ENCODE measurements around the gene MICALL1.

MICALL1 gene

GRCh38 chr22:37906364-37907008 is 389 bp downstream of the MICALL1 start:
- DNase-seq (ENCODE audit: low read depth in 2 of 2), result no peak

GRCh38 chr22:37907036-37907954 is 1.2 kb downstream of the MICALL1 start:
- no peak for DNase-seq (ENCODE audit: low read depth in 2 of 2)

DNA sequence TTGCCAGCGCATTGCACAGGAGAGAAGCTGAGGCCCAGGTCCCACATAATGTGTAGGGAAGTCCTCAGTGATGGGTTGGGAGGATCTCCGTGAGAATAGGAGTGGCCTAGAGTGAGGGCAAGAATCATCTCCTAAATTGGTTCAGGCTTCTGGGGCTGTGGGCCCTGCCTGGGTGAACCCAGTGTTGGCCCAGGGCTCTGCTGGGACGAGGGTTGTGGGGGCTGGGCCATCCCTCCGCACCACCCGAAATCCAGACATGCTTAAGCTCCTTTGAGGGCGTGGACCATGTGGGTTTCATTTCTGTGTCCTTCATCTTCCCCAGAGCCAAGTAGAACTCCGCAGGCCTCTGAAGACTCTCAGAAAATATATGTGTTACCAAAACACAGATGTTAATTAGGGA is 3.7 kb downstream of the MICALL1 start:
- DNase-seq (ENCODE audit: low read depth in 2 of 2), result no peak

GRCh38 chr22:37910890-37911672 is 5.0 kb downstream of the MICALL1 start:
- DNase-seq (ENCODE audit: low read depth in 2 of 2), result no peak

DNA sequence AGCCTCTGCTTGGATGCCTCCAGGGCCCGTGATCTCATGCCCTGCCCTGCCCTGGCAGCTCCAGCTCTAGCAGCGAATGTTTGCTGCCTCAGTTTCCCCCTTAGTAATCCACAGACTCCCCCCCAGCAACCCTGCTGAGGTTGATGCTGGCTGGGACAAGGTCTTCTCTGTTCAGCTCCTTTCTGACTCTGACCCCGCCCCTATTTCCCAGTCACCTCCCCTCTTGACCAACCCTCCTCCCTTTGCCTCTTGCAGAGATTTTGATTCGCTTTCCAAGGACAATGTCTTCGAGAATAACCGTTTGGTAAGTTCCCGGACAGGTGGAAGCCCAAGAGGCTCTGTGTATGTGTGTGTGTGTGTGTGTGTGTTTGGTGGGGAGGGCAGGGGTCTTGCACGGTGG is 5.6 kb downstream of the MICALL1 start:
- DNase-seq (ENCODE audit: low read depth in 2 of 2), result no peak

DNA sequence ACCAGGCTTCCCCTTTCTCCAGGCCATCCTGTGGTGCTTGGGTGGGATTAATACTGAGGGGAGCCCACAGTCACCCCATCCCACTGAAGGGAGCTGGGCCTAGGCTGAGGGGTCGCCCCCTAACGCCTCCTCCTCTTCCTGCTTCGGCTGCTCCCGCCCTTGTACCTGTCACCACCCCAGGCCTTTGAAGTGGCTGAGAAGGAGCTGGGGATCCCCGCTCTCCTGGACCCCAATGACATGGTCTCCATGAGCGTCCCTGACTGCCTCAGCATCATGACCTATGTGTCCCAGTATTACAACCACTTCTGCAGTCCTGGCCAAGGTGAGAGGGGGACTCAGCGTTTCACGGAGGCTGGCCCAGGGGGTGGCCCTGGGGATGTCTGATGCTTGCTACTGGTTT is 6.1 kb downstream of the MICALL1 start:
- DNase-seq (ENCODE audit: low read depth in 2 of 2), result no peak

DNA sequence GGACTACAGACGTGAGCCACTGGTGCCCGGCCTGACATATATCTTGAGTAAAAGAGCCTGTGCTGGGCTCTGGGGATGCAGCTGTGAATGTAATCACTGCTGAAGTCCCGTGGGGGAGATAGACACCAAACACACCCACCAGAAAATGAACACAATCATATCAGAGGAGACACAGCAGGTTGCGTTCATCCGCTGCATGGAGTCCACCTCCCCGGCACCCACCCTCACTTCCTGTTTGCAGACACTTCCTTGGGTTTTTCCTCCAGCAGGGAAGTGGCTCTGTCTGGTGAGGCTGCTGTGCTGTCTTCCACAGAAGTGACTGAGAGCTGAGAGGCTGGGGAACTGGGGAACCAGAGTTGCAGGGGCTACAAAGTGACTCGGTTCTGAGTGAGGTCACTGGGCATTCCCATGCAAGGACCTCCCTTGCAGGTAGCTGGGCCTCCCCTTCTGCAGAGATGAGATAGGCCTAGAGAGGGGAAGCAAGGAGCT is 7.2 kb downstream of the MICALL1 start:
- no peak for DNase-seq (ENCODE audit: low read depth in 2 of 2)

- no peak for DNase-seq (ENCODE audit: low read depth in 2 of 2)
These were observed 10.2 kb downstream of the MICALL1 start for GRCh38 chr22:37916311-37916710.

- DNase-seq (ENCODE audit: low read depth in 2 of 2), result no peak
These were observed 11.9 kb downstream of the MICALL1 start for GRCh38 chr22:37917874-37918548.

GRCh38 chr22:37918580-37919270 is 12.6 kb downstream of the MICALL1 start:
- DNase-seq (ENCODE audit: low read depth in 2 of 2), result no peak

DNA sequence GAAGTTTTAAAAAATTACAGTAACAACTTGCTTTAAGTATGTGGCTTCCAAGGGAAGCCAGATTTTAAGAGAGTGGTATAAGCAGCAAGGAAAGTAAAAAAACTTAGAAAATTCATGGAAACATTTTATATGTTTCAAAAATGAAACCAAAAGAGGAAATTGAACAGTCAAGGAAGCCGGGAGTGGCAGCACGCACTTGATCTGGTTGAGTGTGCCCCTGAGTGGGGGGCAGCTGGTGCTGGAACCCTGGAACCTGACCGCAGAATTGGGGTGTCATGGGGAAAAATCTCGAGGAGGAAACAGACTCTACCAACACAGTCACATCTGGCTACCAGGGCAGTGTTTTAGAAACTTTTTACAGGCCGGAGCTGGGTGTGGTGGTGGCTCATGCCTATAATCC is 14.0 kb downstream of the MICALL1 start:
- no peak for DNase-seq (ENCODE audit: low read depth in 2 of 2)

DNA sequence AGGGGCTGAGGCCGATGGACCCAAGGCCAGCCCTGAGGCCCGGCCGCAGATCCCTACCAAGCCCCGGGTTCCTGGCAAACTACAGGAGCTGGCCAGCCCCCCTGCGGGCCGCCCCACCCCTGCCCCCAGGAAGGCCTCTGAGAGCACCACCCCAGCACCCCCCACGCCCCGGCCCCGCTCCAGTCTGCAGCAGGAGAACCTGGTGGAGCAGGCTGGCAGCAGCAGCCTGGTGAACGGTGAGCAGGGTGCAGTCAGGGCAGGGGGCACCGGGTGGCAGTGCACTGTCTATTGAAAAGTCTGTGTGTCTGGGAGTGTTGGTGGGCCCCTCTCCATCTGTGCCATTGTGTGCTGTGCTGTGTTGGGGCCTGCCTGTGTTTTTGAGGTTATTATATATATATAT is 16.1 kb downstream of the MICALL1 start:
- DNase-seq (ENCODE audit: low read depth in 2 of 2), result no peak

GRCh38 chr22:37923927-37924326 is 17.8 kb downstream of the MICALL1 start:
- DNase-seq (ENCODE audit: low read depth in 2 of 2), result no peak

DNA sequence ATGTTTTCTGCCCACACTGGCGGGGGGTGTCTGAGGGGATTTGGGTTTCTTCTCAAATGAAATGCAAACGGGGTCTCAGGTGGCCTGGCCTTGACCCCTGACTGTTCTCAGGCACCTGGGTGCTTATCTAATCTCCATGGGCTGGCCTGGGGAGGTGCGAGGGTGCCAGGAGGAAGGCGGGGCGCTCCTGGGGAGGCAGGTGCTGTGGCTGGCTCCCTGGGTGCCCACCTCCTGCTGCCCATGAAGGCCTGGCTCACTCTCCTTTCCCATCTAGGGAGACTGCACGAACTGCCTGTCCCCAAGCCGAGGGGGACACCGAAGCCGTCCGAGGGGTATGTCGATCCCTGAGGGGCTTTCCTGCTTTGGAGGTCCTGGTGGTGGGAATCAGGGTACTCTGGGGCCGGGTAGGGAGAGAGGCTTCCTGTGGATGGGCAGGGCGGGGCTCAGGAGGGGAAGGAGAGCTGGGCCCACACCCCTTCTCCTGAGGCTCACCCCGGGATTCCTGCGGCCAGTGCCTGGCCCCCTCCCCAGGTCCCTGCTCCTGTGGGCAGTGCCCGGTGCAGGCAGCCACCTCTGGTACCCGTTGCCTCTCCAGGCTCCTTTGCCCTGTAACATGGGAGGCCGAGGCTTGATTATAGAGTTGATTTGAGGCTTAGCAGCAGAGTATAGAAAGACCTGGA is 18.4 kb downstream of the MICALL1 start:
- no peak for DNase-seq (ENCODE audit: low read depth in 2 of 2)

GRCh38 chr22:37925330-37925729 is 19.2 kb downstream of the MICALL1 start:
- DNase-seq (ENCODE audit: low read depth in 2 of 2), result no peak

DNA sequence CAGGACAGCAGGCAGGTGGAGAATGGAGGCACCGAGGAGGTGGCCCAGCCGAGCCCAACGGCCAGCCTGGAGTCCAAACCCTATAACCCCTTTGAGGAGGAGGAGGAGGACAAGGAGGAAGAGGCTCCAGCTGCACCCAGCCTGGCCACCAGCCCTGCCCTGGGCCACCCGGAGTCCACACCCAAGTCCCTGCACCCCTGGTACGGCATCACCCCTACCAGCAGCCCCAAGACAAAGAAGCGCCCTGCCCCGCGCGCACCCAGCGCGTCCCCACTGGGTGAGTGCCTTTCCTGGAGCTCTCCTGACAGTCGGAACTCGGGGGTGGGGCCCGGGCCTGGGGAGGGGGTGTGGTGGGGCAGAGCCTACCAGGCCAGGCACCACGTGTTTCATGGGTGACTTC is 19.7 kb downstream of the MICALL1 start:
- no peak for DNase-seq (ENCODE audit: low read depth in 2 of 2)

GRCh38 chr22:37926358-37926757 is 20.3 kb downstream of the MICALL1 start:
- DNase-seq (ENCODE audit: low read depth in 2 of 2), result no peak

DNA sequence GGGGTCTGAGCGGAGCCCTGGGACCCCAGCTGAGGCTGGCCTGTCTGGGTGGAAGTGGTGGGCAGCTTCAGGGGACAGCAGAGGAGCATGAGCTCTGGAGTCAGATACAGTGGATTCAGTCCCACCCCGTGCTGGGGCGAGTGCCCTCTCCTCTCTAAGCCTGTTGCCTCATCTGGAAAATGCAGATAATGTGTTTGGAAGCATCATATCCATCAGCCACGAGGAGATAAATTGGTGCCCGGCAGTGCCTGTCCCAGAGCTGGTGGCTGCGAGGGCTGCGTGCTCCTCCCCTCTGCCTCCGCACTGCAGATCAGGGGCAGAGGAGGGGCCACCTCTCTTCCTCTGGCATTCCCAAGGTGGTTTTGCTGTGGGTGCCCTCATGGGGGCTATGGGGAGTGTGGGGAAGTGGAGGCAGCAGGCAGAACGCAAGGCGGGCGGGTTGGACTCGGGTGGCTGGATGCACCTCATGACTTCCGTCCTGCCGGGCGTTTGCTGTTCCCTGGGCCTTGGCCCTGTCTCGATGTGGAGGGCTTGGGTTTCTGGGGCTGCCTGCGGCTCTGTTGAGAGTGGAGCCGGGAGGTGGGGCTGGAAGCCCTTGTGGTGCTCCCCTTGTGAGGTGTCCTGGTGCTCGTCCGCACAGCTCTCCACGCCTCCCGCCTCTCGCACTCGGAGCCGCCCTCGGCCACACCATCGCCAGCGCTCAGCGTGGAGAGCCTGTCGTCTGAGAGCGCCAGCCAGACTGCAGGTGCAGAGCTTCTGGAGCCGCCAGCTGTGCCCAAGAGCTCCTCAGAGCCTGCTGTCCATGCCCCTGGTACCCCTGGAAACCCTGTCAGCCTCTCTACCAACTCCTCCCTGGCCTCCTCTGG is 20.9 kb downstream of the MICALL1 start:
- DNase-seq (ENCODE audit: low read depth in 2 of 2), result no peak

DNA sequence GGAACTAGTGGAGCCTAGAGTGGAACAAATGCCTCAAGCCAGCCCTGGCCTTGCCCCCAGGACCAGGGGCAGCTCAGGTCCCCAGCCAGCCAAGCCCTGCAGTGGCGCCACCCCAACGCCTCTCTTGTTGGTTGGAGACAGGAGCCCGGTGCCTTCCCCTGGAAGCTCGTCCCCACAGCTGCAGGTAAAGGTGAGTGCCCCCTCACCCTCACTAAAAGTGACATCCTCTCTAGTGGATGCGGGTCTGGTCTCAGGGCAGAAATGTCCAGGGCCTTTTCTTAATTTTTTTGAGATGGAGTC is 21.5 kb downstream of the MICALL1 start:
- no peak for DNase-seq (ENCODE audit: low read depth in 2 of 2)

DNA sequence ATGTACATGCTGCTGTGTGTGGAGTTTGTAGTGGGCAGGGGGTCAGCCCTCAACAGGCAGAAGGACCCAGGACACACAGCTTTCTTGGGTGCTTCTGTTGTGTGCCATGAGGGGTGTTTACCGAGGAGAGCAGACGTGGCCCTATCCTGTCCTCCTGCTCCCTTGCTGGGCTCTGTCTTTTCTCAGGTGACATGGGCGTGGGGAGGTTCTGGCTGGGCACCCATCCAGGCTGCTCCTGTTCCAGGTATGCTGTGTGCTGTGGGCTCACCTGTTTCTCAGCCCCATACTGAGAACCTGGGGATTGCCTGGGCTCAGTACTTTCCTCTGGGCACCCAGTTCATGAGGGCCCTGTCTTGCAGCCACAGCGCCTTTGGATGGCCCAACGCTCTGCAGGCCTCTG is 23.3 kb downstream of the MICALL1 start:
- no peak for DNase-seq (ENCODE audit: low read depth in 2 of 2)

Measured in stimulated activated CD8-positive, alpha-beta memory T cell treated with anti-CD3 and anti-CD28 coated beads, Interleukin-7, amount 100 ng/mL, for 1 hour (primary cell).